ENCODE measurements around the gene CFAP58.
"Not testable (repeated sequence)": the region's sequence is repeated elsewhere in the genome, so short reads cannot be mapped to it uniquely, and the experiment has no call there.

CFAP58 gene

GRCh38 chr10:104440221-104440620 lies 86.6 kb downstream of the CFAP58 start:
- no peak for FAIRE-seq

DNA sequence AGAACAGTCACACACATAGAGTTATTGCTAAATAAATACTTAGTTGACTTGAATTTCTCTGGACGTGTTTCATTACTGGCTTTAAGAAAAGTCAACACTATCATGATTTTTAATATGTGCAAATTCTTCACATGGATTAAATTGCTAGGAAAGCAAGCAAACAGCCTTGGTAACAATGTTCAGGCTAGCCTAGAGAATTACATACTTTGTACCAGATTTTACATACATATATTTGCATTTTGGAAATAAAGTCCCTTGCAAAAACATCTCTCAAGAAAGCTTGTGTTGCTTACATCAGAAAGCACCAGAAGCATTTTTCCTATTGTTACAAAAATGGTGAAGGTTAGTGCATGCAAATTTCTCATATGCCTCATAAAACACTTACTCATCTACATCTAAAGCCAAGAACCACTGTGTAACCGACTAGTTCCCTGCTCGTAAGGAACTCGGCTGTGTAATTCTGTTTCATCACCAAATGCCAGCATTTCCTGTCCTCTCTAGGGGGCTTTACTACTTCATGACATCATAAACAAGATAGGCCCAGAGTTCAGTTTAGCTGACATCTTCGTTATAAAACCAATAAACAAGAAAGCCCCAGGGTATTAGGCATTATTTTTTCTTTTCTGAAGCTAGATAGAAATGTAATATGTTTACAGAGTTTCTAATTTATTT lies 87.8 kb downstream of the CFAP58 start:
- no peak for FAIRE-seq

DNA sequence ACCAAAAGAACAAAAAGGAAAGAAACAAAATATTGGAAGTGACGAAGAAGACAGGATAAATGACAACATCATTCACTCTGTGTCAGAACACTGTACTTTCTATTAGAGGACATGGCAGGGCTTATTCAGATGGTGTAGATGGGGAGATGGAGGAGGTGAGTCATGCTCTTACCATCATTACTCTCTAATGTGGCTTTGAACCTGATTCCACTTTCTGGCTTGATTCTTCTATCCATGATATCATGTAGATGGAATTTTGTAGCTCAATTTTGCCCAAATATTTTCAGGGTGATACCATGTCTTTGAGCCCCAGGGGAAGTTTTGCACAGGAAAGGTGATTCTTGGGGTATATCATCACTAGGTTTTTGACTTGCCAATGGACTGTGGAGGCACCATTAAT lies 91.7 kb downstream of the CFAP58 start:
- no peak for FAIRE-seq

DNA sequence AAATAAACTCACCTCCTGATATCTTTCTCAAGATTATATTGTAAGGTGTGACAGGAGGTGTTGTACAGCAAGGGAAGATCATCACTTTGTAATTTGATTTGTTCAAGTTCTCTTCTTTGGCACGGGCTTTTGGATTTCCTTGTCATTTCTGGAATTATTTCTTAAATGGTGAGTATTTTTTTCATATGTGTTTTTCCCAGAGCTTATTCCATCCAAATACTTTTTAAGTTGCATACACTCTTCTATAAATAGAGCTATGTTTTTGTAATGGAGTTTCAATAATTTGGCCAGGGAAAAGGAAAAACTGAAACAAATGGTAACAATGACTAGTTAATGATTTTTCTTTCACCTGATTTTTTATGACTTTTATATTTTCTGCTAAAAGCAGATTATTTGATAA lies 92.5 kb downstream of the CFAP58 start:
- no peak for FAIRE-seq

DNA sequence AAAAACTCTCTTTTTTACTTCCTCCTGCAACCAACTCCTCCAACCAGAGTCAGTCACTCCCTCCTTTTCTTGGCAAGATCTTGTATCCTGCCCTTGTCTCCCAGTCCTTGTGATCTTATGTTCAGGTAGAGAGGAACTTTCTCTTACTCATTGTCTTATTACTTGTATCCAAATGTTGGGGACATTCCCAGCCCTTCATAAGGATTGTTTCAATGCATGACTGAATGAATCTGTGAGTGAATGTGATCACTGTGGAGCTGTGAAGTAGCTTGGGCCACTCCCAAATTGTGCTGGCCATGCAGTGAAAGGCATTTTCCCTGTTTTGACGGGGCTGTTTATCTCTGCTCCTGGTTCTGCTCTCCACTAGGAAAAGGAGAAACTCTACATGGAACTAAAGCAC lies 93.7 kb downstream of the CFAP58 start:
- no peak for FAIRE-seq

DNA sequence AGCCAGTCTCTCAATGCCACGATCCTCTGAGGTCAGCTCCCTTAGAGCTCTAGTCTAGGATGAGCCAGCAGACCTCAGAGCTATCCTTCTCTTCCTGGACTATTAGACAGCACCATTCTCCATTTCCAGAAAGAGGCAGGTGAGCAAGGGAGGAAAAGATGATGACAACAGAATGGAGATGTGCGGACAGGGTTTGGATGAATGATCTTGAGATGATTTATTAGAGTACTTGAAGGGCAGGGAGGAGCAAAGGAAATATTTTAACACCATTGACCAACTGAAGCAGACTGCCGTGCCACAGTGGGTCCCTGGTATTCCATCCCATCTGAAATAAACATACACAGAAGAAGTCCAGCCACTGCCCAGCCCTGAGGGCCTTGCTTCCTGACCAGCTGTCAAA lies 94.3 kb downstream of the CFAP58 start:
- FAIRE-seq, result no peak

DNA sequence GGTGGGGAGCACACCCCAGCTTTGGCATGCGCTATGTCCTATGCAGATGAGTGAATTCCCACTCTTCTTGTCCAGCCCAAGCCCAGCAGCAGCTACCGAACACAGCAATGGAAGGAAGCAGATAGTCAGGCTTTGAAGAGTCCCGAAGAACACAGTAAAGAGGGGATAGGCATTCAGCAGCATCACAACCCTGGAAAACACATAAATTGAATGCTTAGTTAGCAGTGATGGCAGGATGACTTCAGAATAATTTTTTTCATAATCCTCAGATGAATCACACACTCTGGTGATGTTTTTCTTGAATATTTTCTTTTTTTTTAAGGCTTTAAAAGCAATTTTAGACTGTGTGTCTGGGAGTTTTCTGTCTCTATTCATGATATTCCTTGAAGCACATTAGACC lies 95.8 kb downstream of the CFAP58 start:
- no peak for FAIRE-seq

DNA sequence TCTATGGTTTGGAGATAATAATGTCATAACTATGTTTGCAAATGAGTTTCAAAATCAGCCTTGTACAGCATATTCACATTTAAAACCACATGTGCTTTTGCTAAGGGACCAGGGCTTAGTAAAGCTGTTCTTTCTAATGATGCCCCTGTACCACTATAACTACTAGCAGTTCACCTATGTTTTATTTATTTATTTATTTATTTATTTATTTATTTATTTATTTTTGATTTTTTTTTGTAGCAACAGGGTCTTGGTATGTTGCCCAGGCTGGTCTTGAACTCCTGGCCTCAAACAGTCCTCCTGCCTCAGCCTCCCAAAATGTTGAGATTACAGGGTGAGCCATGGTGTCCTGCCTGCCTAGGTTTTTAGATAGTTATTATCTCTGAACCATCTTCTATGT lies 96.9 kb downstream of the CFAP58 start:
- no peak for FAIRE-seq

DNA sequence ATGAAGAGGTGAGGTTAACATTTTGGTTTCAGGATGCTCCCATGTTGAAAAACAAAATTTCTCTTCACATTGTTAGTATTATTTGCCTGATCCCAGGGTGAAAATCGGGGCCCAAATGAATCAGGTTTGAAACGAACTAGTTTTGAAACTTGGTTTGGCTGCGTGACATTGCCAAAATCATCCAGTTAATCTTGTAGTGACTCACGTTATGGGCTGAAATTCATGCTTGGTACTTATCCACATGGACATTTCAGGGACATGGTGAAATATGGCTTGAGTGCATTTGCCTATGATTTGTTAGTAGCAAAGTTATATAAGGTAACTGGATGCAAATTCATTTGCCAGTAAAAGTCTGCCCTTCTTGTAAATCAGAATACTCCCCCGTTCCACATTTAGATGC lies 97.3 kb downstream of the CFAP58 start:
- FAIRE-seq, result no peak

- FAIRE-seq, result no peak
Observed at GRCh38 chr10:104452977-104453376, 99.3 kb downstream of the CFAP58 start.

GRCh38 chr10:104456802-104457542 lies 103.3 kb downstream of the CFAP58 start:
- FAIRE-seq, result no peak

GRCh38 chr10:104457543-104457828 lies 103.9 kb downstream of the CFAP58 start:
- FAIRE-seq, result no peak

- not testable (repeated sequence) for FAIRE-seq
Observed at GRCh38 chr10:104465575-104465974, 111.9 kb downstream of the CFAP58 start.

- not testable (repeated sequence) for FAIRE-seq
Observed at GRCh38 chr10:104468818-104469217, 115.2 kb downstream of the CFAP58 start.

DNA sequence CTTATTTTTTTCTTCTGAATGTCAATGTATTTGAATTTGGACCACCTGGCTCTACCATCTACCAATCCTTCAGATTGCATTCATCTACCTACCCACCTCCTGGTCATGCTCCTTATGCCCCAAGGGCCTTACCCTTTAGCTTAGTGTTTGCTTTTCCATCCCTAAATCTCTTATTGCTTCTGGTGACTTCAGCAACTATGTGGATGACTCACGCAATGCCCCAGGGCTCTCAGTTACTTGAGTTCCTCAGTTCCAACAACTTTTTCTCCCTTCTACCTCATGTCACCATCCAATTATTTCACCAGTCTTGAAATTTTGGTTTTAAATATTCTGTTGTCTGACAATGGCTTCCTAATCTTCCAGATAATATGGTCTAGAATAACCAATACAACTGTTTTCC lies 118.9 kb downstream of the CFAP58 start:
- FAIRE-seq, result no peak

DNA sequence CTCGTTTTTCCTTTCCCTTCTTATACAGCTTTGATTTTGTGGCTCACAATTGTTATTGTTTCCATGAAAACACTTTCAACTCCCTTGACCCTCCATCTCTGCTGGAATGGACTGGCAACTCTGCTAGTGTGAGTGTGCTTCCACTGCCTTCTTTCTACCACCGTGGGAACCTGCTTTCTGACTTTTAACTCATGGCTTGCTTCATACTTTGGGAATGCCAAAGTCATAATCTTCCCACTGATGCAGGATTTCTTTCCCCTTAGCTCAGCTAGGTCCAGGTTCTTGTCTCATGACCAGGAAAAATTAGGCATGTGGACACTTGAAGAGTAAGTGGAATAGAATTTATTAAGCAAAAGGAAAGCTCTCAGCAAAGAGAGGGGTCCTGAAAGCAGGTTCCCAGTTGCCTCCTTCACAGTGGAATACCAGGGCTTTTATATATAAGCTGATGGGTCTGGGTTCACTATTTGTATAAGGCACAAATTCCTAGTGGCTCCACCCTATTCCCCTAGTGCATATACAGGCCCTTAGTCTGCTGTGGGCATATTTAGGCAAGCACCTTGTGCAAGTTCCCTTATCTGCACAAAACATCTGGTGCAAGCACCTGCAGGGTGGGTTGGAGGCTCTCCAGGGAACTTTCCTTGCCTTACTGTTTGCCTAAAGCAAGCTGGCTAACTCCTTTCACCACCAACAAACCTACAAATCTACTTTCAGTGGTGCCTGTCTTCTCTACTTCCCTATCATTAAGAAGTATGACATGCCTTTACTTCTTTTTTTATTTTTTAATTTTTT lies 119.5 kb downstream of the CFAP58 start:
- no peak for FAIRE-seq

DNA sequence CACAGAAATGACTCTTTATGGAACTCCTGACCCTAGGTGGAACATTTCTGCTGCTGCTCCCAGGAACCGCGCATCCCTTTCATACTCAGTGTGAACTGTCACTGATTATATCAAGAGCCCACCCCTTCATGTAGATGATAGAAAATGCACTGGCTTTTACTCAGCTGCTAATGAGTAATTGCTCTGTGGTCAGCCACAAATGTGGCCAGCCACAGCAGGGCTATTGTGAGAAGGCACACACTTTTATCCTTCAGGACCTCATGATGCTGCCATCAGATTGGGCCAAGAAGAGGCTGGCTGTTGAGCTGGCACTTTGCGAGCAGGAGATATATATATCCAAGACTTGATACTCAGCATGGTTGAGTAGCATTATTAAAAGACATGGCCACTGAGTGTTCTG lies 124.7 kb downstream of the CFAP58 start:
- no peak for FAIRE-seq

- FAIRE-seq, result no peak
Observed at GRCh38 chr10:104479906-104480593, 126.4 kb downstream of the CFAP58 start.

DNA sequence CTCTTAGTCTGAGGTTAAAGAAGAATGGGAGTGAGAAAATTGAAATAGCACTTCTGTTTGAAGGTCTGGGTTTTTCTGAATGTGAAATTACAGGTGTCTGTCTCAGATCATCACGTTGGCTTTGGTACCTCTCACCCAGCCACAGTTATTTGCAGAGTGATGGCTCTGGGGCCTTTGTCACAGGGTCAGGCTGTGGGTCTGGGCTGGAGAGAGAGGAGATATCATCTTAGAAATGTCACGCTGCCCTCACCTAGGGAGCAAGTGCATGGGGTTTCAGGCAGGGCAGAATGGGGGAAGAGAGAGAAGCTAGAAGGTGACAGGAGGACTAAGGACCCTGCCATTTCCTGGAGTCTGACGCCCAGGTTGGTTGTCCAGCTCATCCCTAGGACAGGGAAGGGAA lies 127.2 kb downstream of the CFAP58 start:
- no peak for FAIRE-seq

DNA sequence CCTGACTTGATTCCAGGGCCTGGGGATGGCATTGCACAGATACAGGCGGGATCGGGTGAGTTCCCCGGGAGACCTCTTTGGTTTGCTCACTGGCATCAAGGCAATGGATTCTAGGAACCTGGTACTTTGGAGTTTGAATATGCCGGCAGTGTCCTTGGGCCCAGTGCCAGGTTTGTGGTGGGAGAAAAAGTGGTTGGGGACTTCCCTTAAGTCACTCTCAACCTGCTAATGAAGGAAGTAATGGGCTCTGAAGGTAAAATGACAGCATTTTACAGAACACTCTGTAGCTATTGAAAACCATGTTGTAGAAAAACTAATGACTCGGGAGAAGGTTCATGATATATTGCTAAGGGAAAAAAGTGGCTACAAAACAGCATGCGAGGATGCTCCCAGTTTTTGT lies 129.9 kb downstream of the CFAP58 start:
- no peak for FAIRE-seq

GRCh38 chr10:104485632-104486031 lies 132.0 kb downstream of the CFAP58 start:
- FAIRE-seq, result no peak

- no peak for FAIRE-seq
Observed at GRCh38 chr10:104486803-104487202, 133.2 kb downstream of the CFAP58 start.

GRCh38 chr10:104487794-104488438 lies 134.3 kb downstream of the CFAP58 start:
- FAIRE-seq, result no peak
